K562 (cell line): ENCODE data around the gene SNIP1. TPM values are rescaled to one million over a fixed set of nuclear protein-coding genes. Genes with fewer than 3 reads are reported as not detected.
"Not testable (repeated sequence)": the region's sequence is repeated elsewhere in the genome, so short reads cannot be mapped to it uniquely, and the experiment has no call there.

Experiments
- ATAC-seq: fragments of 200-7000 bp; cut with Tn5 transposase; 3 replicates; pipeline ENCODE4 v1.9.1; 2020; ENCODE audit warnings: moderate library complexity
- BruUV-seq: library from RNA; stranded (reverse); fragments of 400-500 nt; replicated peaks from 2 replicates; lab custom pipeline; 2021; lab: Mats Ljungman, UMichigan
- CTCF ChIA-PET: fragments of 300-600 bp; formaldehyde crosslinking; extraction: SDS; loops from one replicate; lab custom pipeline; 2021; ENCODE audit warnings: low intra/inter-chr PET ratio; lab: Yijun Ruan, JAX
- POLR2A ChIA-PET: fragments of 300-600, 350-650 bp; sonication (Branson Sonifier 250); formaldehyde crosslinking; extraction: SDS; loops from one replicate; lab custom pipeline; 2021; ENCODE audit warnings: antibody characterized with exemption, inconsistent platforms; lab: Yijun Ruan, JAX
- DNase-seq, 4 experiments: peaks; one replicate each; pipeline versions ENCODE4 v3.0.0 to v3.0.0-alpha.2; 2011 to 2018; ENCODE audit warnings: low spot score in 3 of 4, mixed read lengths in 3 of 4; ENCODE audit errors: extremely low read depth in 1 of 4
- FAIRE-seq: peaks from 2 replicates; lab custom pipeline; 2011; peaks lifted over from hg19 to GRCh38; lab: Jason Lieb, UNC
- H2AFZ ChIP-seq: 2 replicates; pipeline ENCODE4 v1.6.0; 2011; ENCODE audit warnings: low read depth, low read length, control low read depth, inconsistent platforms
- H3K27ac ChIP-seq: fragments of 200-600 bp; 3 replicates; pipeline ENCODE4 v1.8.0; 2011; ENCODE audit warnings: low read depth, mild to moderate bottlenecking, control low read depth, inconsistent platforms, low read length, moderate library complexity, mixed read lengths; ENCODE audit errors: extremely low read depth
- H3K27me3 ChIP-seq, 2 experiments: fragments of 300-600 bp in 1 of 2; 2 replicates in 1 of 2; 3 replicates in 1 of 2; pipeline versions ENCODE4 v1.6.0 to v1.8.0; 2011; ENCODE audit warnings: inconsistent platforms in 2 of 2, low read length in 2 of 2, mild to moderate bottlenecking in 1 of 2, mixed read lengths in 1 of 2, moderate library complexity in 1 of 2; ENCODE audit not compliant: control insufficient read depth in 2 of 2, insufficient read depth in 2 of 2
- H3K36me3 ChIP-seq: fragments of 300-600 bp; 3 replicates; pipeline ENCODE4 v1.8.0; 2011; ENCODE audit warnings: mild to moderate bottlenecking, low read length, inconsistent platforms; ENCODE audit not compliant: control insufficient read depth, insufficient read depth
- H3K4me1 ChIP-seq, 2 experiments: fragments of 200-600 bp in 1 of 2; replicated peaks in 1 of 2; 2 replicates in 1 of 2; 3 replicates in 1 of 2; pipeline versions ENCODE4 v1.5.1 to v1.8.0; 2011; ENCODE audit warnings: inconsistent platforms in 2 of 2, low read length in 2 of 2, mild to moderate bottlenecking in 1 of 2, mixed read lengths in 1 of 2, moderate library complexity in 1 of 2; ENCODE audit not compliant: control insufficient read depth in 2 of 2, insufficient read depth in 2 of 2
- H3K4me2 ChIP-seq: 2 replicates; pipeline ENCODE4 v1.6.1; 2011; ENCODE audit warnings: low read length, control low read depth, inconsistent platforms, mixed read lengths; ENCODE audit not compliant: insufficient read depth
- H3K4me3 ChIP-seq: fragments of 200-600 bp; sonication (generic), shearing (Covaris generic); 2 replicates; pipeline ENCODE4 v1.5.1; 2016; ENCODE audit warnings: control low read depth, inconsistent platforms
- H3K79me2 ChIP-seq: fragments of 200-600 bp; 3 replicates; pipeline ENCODE4 v1.8.0; 2011; ENCODE audit warnings: low read length, inconsistent platforms; ENCODE audit not compliant: control insufficient read depth, insufficient read depth
- H3K9ac ChIP-seq, 2 experiments: 2 replicates each; pipeline versions ENCODE4 v1.6.0 to v1.6.1; 2011; ENCODE audit warnings: low read depth in 2 of 2, low read length in 2 of 2, control low read depth in 1 of 2, inconsistent platforms in 1 of 2, mild to moderate bottlenecking in 1 of 2, mixed read lengths in 1 of 2; ENCODE audit not compliant: insufficient read depth in 1 of 2
- H3K9me1 ChIP-seq: one replicate; pipeline ENCODE4 v1.6.0; 2011; ENCODE audit warnings: inconsistent platforms, mild to moderate bottlenecking, low read length, moderate library complexity; ENCODE audit not compliant: control insufficient read depth, insufficient read depth
- H3K9me3 ChIP-seq: replicated peaks from 2 replicates; pipeline ENCODE4 v1.5.1; 2011; ENCODE audit warnings: low read depth, low read length, inconsistent platforms; ENCODE audit not compliant: control insufficient read depth, insufficient read depth
- H4K20me1 ChIP-seq: replicated peaks from 2 replicates; pipeline ENCODE4 v1.6.1; 2011; ENCODE audit warnings: low read length, inconsistent platforms, mixed read lengths; ENCODE audit not compliant: control insufficient read depth, insufficient read depth
- ADNP ChIP-seq: fragments of 200-800 bp; sonication (Bioruptor generic); IDR thresholded peaks from 2 replicates; pipeline ENCODE4 v1.6.1; 2016; ENCODE audit warnings: missing genetic modification characterization, missing compliant biosample characterization
- BCOR ChIP-seq: fragments of 450-650 bp; IDR thresholded peaks from 2 replicates; pipeline ENCODE4 v1.6.1; 2016
- DEAF1 ChIP-seq: fragments of 450-650 bp; formaldehyde crosslinking; IDR thresholded peaks from 2 replicates; pipeline ENCODE4 v1.4.0; 2020; ENCODE audit warnings: mild to moderate bottlenecking, moderate library complexity
- RBM25 ChIP-seq: fragments of 200-400 bp; formaldehyde crosslinking; IDR thresholded peaks from 2 replicates; pipeline ENCODE4 v1.6.1; 2018; ENCODE audit warnings: low read length, low read depth, moderate library complexity; ENCODE audit not compliant: severe bottlenecking
- ZNF143 ChIP-seq: sonication (generic); formaldehyde crosslinking; IDR thresholded peaks from 2 replicates; pipeline ENCODE4 v1.9.0; 2022; ENCODE audit warnings: mild to moderate bottlenecking, missing genetic modification reagents
- WGBS: fragments of 100-300 bp; shearing (Covaris generic); methylation state at CpG from one replicate; pipeline ENCODE4 v1.1.6; 2016; ENCODE audit warnings: low coverage, mixed read lengths; ENCODE audit not compliant: insufficient coverage; ENCODE audit errors: missing lambda C conversion rate; 5-methylcytosine and 5-hydroxymethylcytosine counted together
- in situ Hi-C: fragments of 300-500 bp; cut with MboI; formaldehyde crosslinking; loops from 4 replicates; pipeline ENCODE4 v1.15.0; 2018; ENCODE audit warnings: inconsistent platforms, mixed read lengths
- intact Hi-C: fragments of 100-400 bp; cut with micrococcal nuclease; formaldehyde crosslinking; loops from 2 replicates; pipeline ENCODE4 v1.14.2; 2022
- polyA plus RNA-seq, 8 experiments: library from polyadenylated mRNA; depleted of rRNA in 4 of 8; stranded (reverse) in 5 of 8; unstranded in 3 of 8; fragments of >200 nt; fragmentation: Nextera tagmentation in 2 of 8; fragmentation: Illumina TruSeq in 1 of 8; extraction: Ambion mirVana in 2 of 8; extraction: Trizol in 1 of 8; gene quantifications; 2 replicates each; pipeline versions ENCODE4 v1.2.1 to v1.2.3, GENCODE V29; 2011 to 2014; ENCODE audit warnings: inconsistent platforms in 1 of 8, missing spikeins in 1 of 8
- total RNA-seq, 7 experiments: library from RNA; depleted of rRNA in 6 of 7; stranded (reverse); fragments of >200 nt in 6 of 7; fragmentation: Illumina TruSeq in 2 of 7; extraction: Trizol in 2 of 7; gene quantifications; 2 replicates each; pipeline versions ENCODE4 v1.2.1 to v1.2.3, GENCODE V29; 2011 to 2021; ENCODE audit warnings: low replicate concordance in 1 of 7

Gene SNIP1
- total and polyA plus RNA-seq, 9 of the 15 experiments (the other 6 are each of a cell fraction or from before 2014, with no cell fraction given) = 2.9 to 25.9 (median 14.6) TPM

- FAIRE-seq, H3K27ac ChIP-seq, H3K9me1 ChIP-seq, DNase-seq, H4K20me1 ChIP-seq, H3K4me2 ChIP-seq, in situ Hi-C loops, ATAC-seq, intact Hi-C loops, H3K4me1 ChIP-seq, BruUV-seq, H3K79me2 ChIP-seq, H3K4me3 ChIP-seq, H3K9me3 ChIP-seq, CTCF ChIA-PET, H3K9ac ChIP-seq, H2AFZ ChIP-seq, H3K27me3 ChIP-seq: not testable (repeated sequence)
- peaks cover 73% of the 10 kb centered on the region for H3K36me3 ChIP-seq
- POLR2A ChIA-PET = interaction anchor here (0.6 to 1.1 kb wide), 4 partner anchors 10 to 30 kb away, joined by 3 read pairs; partner anchors contain the start of gene SNIP1
- WGBS = 94% methylated on average over 10 of the region's 10 CpGs
- TF ChIP-seq BCOR (peak; percentile 37; the same call in 1 of the 2 replicates), ADNP (peak; percentile 60; the same call in 1 of the 2 replicates), RBM25 (peak; percentile 65)
Observed at GRCh38 chr1:37539154-37539553, 14.9 kb downstream of the SNIP1 start.

DNA sequence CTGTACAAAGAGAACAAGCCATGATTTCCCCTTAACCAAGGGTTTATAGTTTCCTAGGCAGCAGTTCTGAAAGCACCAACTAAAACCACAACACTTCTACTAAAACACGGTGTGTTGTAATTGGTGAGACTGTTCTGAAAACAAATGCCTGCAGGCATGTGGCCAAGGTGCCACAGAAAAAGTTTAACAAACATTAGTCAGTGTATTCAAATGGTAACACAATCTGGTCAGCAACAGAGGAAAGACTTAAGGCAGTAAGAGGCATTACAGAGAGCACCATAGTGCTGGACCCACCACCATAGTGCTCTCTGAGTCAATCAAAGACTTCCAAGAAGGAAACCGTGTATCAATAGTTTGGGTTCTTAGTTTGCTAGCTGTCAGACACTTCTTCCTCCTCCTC, 16.7 kb downstream of the SNIP1 start:
- Histone ChIP-seq H3K9me3 (no peaks in the 10 kb centered on the region), H4K20me1 (no peaks in the 10 kb centered on the region), H3K27ac (no peak overlapping the region), H3K4me3 (no peak overlapping the region), H3K4me2 (no peak overlapping the region), H3K9me1 (no peaks in the 10 kb centered on the region), H2AFZ (no peak overlapping the region), H3K27me3 (no peaks in the 10 kb centered on the region), H3K79me2 (no peaks in the 10 kb centered on the region), H3K9ac (no peak overlapping the region), H3K36me3 (peaks cover 67% of the 10 kb centered on the region), H3K4me1 (peaks cover 0 to 2% of the 10 kb centered on the region in 2 experiments; a peak in 1 of 5 replicates)
- ChIA-PET POLR2A (interaction anchor here (0.6 to 1.9 kb wide), 2 partner anchors 13 to 15 kb away, joined by 3 to 5 read pairs; no protein-coding TSS in a partner anchor), CTCF (no interaction called here)
- TF ChIP-seq DEAF1 (CRISPR knock-in tag) (no peak), ZNF143 (CRISPR knock-in tag) (no peak)
- WGBS = 64% methylated on average over 2 of the region's 2 CpGs
- FAIRE-seq = no peak
- in situ Hi-C loops = no loop called here
- intact Hi-C loops = no loop called here
- DNase-seq = no peak
- TSS peak; percentile 26 for BruUV-seq
- ATAC-seq = no peak
